ENCODE measurements around the gene TREX2. TPM values are rescaled to one million over a fixed set of nuclear protein-coding genes. Genes with fewer than 3 reads are reported as not detected.

TREX2 gene
- total RNA-seq, 1 experiment from 2014 or later = 1.1 TPM

DNA sequence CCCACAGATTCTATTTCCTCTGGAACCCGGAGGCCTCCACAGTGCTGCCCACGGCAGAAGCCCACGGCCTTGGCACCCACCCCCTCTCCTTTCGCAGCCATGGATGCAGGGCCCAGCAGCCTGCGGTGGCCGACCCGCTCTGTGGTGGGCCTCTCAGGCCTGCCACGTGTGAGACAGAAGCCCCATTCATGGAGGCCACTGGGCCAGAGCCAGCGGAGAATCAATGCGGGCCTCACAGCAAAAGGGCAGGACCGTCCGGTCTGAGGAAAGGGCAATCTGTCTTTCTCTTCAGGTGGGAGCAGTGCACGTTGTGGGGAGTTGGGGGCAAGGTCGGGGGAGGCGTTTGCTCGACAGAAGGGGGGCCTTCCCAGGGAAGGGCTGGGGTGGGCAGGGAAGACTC is 32.9 kb upstream of the TREX2 start:
- no peak overlapping the region for H4K8ac ChIP-seq (replicated peaks; ENCODE audit: insufficient read length, low read depth, low read length)
- peaks cover 0 to 3% (median 0%) of the 10 kb centered on the region in 3 experiments; a peak in 1 of 7 replicates for H3K36me3 Mint-ChIP-seq (ENCODE audit: insufficient read depth in 1 of 3, low read depth in 3 of 3)
- H2AK5ac ChIP-seq (ENCODE audit: insufficient read length, low read length) = no peak overlapping the region
- peaks cover 3% of the 10 kb centered on the region for H3K27me3 ChIP-seq (ENCODE audit: insufficient read depth, low read length)
- no peak overlapping the region for H2BK20ac ChIP-seq (ENCODE audit: low read depth, low read length, poor library complexity, severe bottlenecking)
- H3K14ac ChIP-seq (ENCODE audit: insufficient read depth, low read length) = no peak overlapping the region
- H3K4me1 ChIP-seq (ENCODE audit: insufficient read depth, low read length) = no peaks in the 10 kb centered on the region; the same call in 1 of the 2 replicates
- H3K27ac Mint-ChIP-seq = no peak overlapping the region; a peak in 1 of 7 replicates
- peaks cover 23% of the 10 kb centered on the region for H3K27me3 Mint-ChIP-seq (ENCODE audit: low read depth)
- no peak overlapping the region for H2BK15ac ChIP-seq (ENCODE audit: low read depth, low read length)
- no peak overlapping the region for H2AFZ ChIP-seq (ENCODE audit: low read length)
- DNase-seq = no peak
- peaks cover 33 to 47% of the 10 kb centered on the region in 2 experiments for H3K9me3 Mint-ChIP-seq
- WGBS (ENCODE audit: extremely low coverage, insufficient read length, low lambda C conversion rate) = no CpG with 5 or more reads among the region's 16 CpGs
- TF ChIP-seq, protein P1, sequence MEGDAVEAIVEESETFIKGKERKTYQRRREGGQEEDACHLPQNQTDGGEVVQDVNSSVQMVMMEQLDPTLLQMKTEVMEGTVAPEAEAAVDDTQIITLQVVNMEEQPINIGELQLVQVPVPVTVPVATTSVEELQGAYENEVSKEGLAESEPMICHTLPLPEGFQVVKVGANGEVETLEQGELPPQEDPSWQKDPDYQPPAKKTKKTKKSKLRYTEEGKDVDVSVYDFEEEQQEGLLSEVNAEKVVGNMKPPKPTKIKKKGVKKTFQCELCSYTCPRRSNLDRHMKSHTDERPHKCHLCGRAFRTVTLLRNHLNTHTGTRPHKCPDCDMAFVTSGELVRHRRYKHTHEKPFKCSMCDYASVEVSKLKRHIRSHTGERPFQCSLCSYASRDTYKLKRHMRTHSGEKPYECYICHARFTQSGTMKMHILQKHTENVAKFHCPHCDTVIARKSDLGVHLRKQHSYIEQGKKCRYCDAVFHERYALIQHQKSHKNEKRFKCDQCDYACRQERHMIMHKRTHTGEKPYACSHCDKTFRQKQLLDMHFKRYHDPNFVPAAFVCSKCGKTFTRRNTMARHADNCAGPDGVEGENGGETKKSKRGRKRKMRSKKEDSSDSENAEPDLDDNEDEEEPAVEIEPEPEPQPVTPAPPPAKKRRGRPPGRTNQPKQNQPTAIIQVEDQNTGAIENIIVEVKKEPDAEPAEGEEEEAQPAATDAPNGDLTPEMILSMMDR (conservative IDR thresholded peaks at IDR 0.05) = no peak
- no peak overlapping the region for H3K23ac ChIP-seq (ENCODE audit: insufficient read length, low read depth, low read length)
- no peak overlapping the region for H3K4me3 Mint-ChIP-seq
- H3K9ac ChIP-seq (ENCODE audit: extremely low read depth, insufficient read length, low read length) = no peak overlapping the region
- H3T11ph ChIP-seq (ENCODE audit: low read length) = no peak overlapping the region
- H2BK5ac ChIP-seq (ENCODE audit: insufficient read length, low read length) = no peak overlapping the region
- no peak overlapping the region for H4K91ac ChIP-seq (ENCODE audit: insufficient read length, low read depth, low read length)
- no peak overlapping the region for H2BK12ac ChIP-seq (ENCODE audit: insufficient read length, low read depth, low read length)
- peaks cover 2% of the 10 kb centered on the region in 2 experiments; a peak in 3 of 4 replicates for H3K4me1 Mint-ChIP-seq
- H3K4me2 ChIP-seq (ENCODE audit: insufficient read depth, insufficient read length, low read length) = no peak overlapping the region
- peaks cover 21% of the 10 kb centered on the region for H3K9me3 ChIP-seq (ENCODE audit: control insufficient read depth, low read depth, low read length)
- H2BK120ac ChIP-seq (ENCODE audit: low read depth, low read length, poor library complexity, severe bottlenecking) = no peak overlapping the region
- no peaks in the 10 kb centered on the region for H4K20me1 ChIP-seq (ENCODE audit: control insufficient read depth, insufficient read depth, insufficient read length)
- no peaks in the 10 kb centered on the region for H3K23me2 ChIP-seq (ENCODE audit: insufficient read length, low read depth, low read length, poor library complexity, severe bottlenecking)
- no peaks in the 10 kb centered on the region for H3K79me2 ChIP-seq (ENCODE audit: insufficient read depth, low read length)
- H3K79me1 ChIP-seq (ENCODE audit: insufficient read depth, low read depth, low read length, poor library complexity, severe bottlenecking) = no peaks in the 10 kb centered on the region
- H3K27ac ChIP-seq (ENCODE audit: insufficient read length, low read depth, low read length) = no peak overlapping the region
- H3K4ac ChIP-seq (ENCODE audit: low read depth, low read length) = no peak overlapping the region
- H3K56ac ChIP-seq (ENCODE audit: insufficient read length, low read depth, low read length) = no peak overlapping the region
- H3K18ac ChIP-seq (ENCODE audit: insufficient read length, low read depth, low read length) = no peak overlapping the region
- H4K5ac ChIP-seq (ENCODE audit: insufficient read length, low read depth, low read length) = no peak overlapping the region

Measured in H9 (cell line).